Mucosa of stomach (tissue), 1 donor: ENCODE results near the gene U2AF2.

ENCODE experiments used
- H3K27me3 ChIP-seq: one replicate; pipeline ENCODE4 v1.7.0; 2013; ENCODE audit warnings: mild to moderate bottlenecking, low read length; ENCODE audit not compliant: control insufficient read depth, insufficient read depth
- H3K36me3 ChIP-seq: one replicate; pipeline ENCODE4 v1.7.0; 2013; ENCODE audit warnings: low read length; ENCODE audit not compliant: control insufficient read depth, insufficient read depth
- H3K4me1 ChIP-seq: one replicate; pipeline ENCODE4 v1.7.0; 2013; ENCODE audit warnings: mild to moderate bottlenecking, low read length; ENCODE audit not compliant: control insufficient read depth, insufficient read depth
- H3K4me3 ChIP-seq: one replicate; pipeline ENCODE4 v1.7.0; 2013; ENCODE audit warnings: low read length
- H3K9ac ChIP-seq: one replicate; pipeline ENCODE4 v1.7.0; 2013; ENCODE audit warnings: mild to moderate bottlenecking, low read length, moderate library complexity
- H3K9me3 ChIP-seq: one replicate; pipeline ENCODE4 v1.7.0; 2013; ENCODE audit warnings: mild to moderate bottlenecking, low read length, moderate library complexity; ENCODE audit not compliant: control insufficient read depth
- donor health status: Pancreatic carcinoma.

U2AF2 gene

GRCh38 chr19:55686311-55687050 lies 31.6 kb downstream of the U2AF2 start:
- H3K4me1 ChIP-seq = peaks cover 79% of the 10 kb centered on the region
- H3K27me3 ChIP-seq = no peaks in the 10 kb centered on the region
- peaks cover 36% of the 10 kb centered on the region for H3K36me3 ChIP-seq
- no peaks in the 10 kb centered on the region for H3K9me3 ChIP-seq
- no peak overlapping the region for H3K9ac ChIP-seq
- H3K4me3 ChIP-seq = no peak overlapping the region

- Histone ChIP-seq H3K9ac (peak overlapping the region; percentile 41), H3K4me1 (peaks cover 70% of the 10 kb centered on the region), H3K36me3 (peaks cover 41% of the 10 kb centered on the region), H3K9me3 (no peaks in the 10 kb centered on the region), H3K27me3 (no peaks in the 10 kb centered on the region), H3K4me3 (no peak overlapping the region)
Observed at GRCh38 chr19:55687281-55688201, 32.7 kb downstream of the U2AF2 start.

- peak overlapping the region; percentile 41 for H3K9ac ChIP-seq
- H3K9me3 ChIP-seq = no peaks in the 10 kb centered on the region
- peaks cover 63% of the 10 kb centered on the region for H3K4me1 ChIP-seq
- peaks cover 52% of the 10 kb centered on the region for H3K36me3 ChIP-seq
- no peaks in the 10 kb centered on the region for H3K27me3 ChIP-seq
- H3K4me3 ChIP-seq = no peak overlapping the region
Observed at GRCh38 chr19:55688422-55689218, 33.8 kb downstream of the U2AF2 start.

GRCh38 chr19:55689411-55690108 lies 34.7 kb downstream of the U2AF2 start:
- H3K4me3 ChIP-seq = no peak overlapping the region
- peak overlapping the region; percentile 2 for H3K9ac ChIP-seq
- H3K36me3 ChIP-seq = peaks cover 53% of the 10 kb centered on the region

GRCh38 chr19:55690109-55690768 lies 35.4 kb downstream of the U2AF2 start:
- Histone ChIP-seq H3K9me3 (no peaks in the 10 kb centered on the region), H3K27me3 (no peaks in the 10 kb centered on the region), H3K9ac (no peak overlapping the region), H3K36me3 (peaks cover 56% of the 10 kb centered on the region), H3K4me1 (peaks cover 48% of the 10 kb centered on the region), H3K4me3 (no peak overlapping the region)

More at GRCh38 chr19:55689411-55690108, 34.7 kb downstream of the U2AF2 start:
- no peaks in the 10 kb centered on the region for H3K9me3 ChIP-seq
- H3K4me1 ChIP-seq = peaks cover 55% of the 10 kb centered on the region
- H3K27me3 ChIP-seq = no peaks in the 10 kb centered on the region

- Histone ChIP-seq H3K4me3 (no peak overlapping the region), H3K27me3 (no peaks in the 10 kb centered on the region), H3K36me3 (peaks cover 61% of the 10 kb centered on the region), H3K9ac (no peak overlapping the region), H3K9me3 (no peaks in the 10 kb centered on the region), H3K4me1 (peaks cover 41% of the 10 kb centered on the region)
Observed at GRCh38 chr19:55690769-55691545, 36.1 kb downstream of the U2AF2 start.

- no peaks in the 10 kb centered on the region for H3K9me3 ChIP-seq
- H3K4me3 ChIP-seq = no peak overlapping the region
- no peak overlapping the region for H3K9ac ChIP-seq
- peaks cover 64% of the 10 kb centered on the region for H3K36me3 ChIP-seq
- peaks cover 32% of the 10 kb centered on the region for H3K4me1 ChIP-seq
- H3K27me3 ChIP-seq = no peaks in the 10 kb centered on the region
Observed at GRCh38 chr19:55691561-55692481, 37.0 kb downstream of the U2AF2 start.

GRCh38 chr19:55692681-55693081 lies 37.8 kb downstream of the U2AF2 start:
- H3K4me3 ChIP-seq = no peak overlapping the region
- H3K36me3 ChIP-seq = peaks cover 65% of the 10 kb centered on the region
- H3K9me3 ChIP-seq = no peaks in the 10 kb centered on the region
- no peak overlapping the region for H3K9ac ChIP-seq
- peaks cover 24% of the 10 kb centered on the region for H3K4me1 ChIP-seq
- H3K27me3 ChIP-seq = no peaks in the 10 kb centered on the region

GRCh38 chr19:55693336-55693974 lies 38.6 kb downstream of the U2AF2 start:
- H3K27me3 ChIP-seq = no peaks in the 10 kb centered on the region
- peaks cover 65% of the 10 kb centered on the region for H3K36me3 ChIP-seq
- H3K4me1 ChIP-seq = peaks cover 16% of the 10 kb centered on the region
- H3K9me3 ChIP-seq = no peaks in the 10 kb centered on the region
- no peak overlapping the region for H3K4me3 ChIP-seq
- no peak overlapping the region for H3K9ac ChIP-seq
